Skeletal muscle tissue (tissue), 4 donors: Measurements from ENCODE around the gene EIF1AD. TPM values are rescaled to one million over a fixed set of nuclear protein-coding genes. Genes with fewer than 3 reads are reported as not detected.
"Not testable (repeated sequence)": the region's sequence is repeated elsewhere in the genome, so short reads cannot be mapped to it uniquely, and the experiment has no call there.

Source experiments
- H3K27ac ChIP-seq: one replicate; pipeline ENCODE4 v1.7.0; 2013; ENCODE audit warnings: mild to moderate bottlenecking, low read depth, low read length, inconsistent platforms
- H3K27me3 ChIP-seq, 3 donors: one replicate each; pipeline ENCODE4 v1.7.0; 2013; ENCODE audit warnings: low read length in 3 of 3; ENCODE audit not compliant: control insufficient read depth in 3 of 3, insufficient read depth in 3 of 3
- H3K36me3 ChIP-seq, 3 donors: one replicate each; pipeline ENCODE4 v1.7.0; 2013; ENCODE audit warnings: low read length in 3 of 3; ENCODE audit not compliant: control insufficient read depth in 3 of 3, insufficient read depth in 3 of 3
- H3K4me1 ChIP-seq, 3 donors: one replicate each; pipeline ENCODE4 v1.7.0; 2013; ENCODE audit warnings: low read length in 3 of 3, mild to moderate bottlenecking in 3 of 3; ENCODE audit not compliant: control insufficient read depth in 3 of 3, insufficient read depth in 3 of 3
- H3K4me3 ChIP-seq, 3 donors: one replicate each; pipeline ENCODE4 v1.7.0; 2013; ENCODE audit warnings: low read length in 3 of 3
- H3K9ac ChIP-seq, 3 donors: one replicate each; pipeline ENCODE4 v1.7.0; 2013; ENCODE audit warnings: low read length in 3 of 3, mild to moderate bottlenecking in 3 of 3, moderate library complexity in 2 of 3, low read depth in 1 of 3
- H3K9me3 ChIP-seq, 3 donors: one replicate each; pipeline ENCODE4 v1.7.0; 2013; ENCODE audit warnings: low read length in 3 of 3; ENCODE audit not compliant: control insufficient read depth in 3 of 3
- total RNA-seq: library from RNA; depleted of rRNA; stranded (reverse); fragments of >200 nt; gene quantifications from one replicate; pipeline ENCODE4 v1.2.3, GENCODE V29; 2014
- donor health status: Osteomylitis.

Gene EIF1AD
- total RNA-seq, 1 donor from 2014 or later = 20.9 TPM

DNA sequence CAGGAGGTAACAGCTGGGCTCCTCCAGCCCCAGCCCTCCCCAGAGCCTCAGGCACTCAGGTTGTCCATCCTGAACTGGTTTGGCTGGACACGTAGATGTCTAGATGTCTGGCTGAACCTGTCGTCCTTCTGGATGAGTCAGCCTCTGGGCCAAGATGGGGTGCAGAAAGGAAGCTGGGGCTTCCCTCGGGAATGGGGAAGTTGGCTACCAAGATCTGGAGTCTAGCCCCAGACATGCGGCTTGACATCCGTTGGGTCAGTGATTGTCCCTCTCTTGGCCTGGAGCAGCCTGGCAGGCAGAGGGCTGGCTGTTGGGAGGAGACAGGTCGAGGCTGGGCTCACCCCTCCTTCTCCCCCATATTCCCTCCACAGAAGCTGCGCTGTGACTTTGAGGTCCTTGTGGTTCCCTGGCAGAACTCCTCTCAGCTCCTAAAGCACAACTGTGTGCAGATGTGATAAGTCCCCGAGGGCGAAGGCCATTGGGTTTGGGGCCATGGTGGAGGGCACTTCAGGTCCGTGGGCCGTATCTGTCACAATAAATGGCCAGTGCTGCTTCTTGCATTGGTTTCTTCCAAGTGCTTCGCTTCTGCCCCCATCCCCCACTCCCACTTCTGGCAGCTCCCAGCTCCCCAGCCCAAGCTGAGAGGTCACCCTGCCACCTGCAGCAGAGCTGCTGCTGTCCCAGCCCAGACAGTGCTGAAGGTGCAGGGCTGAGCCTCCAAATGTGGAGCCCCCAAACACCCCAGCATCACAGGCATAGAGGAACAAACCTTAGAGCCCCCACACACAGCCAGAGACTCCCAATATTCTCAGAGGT is 11.2 kb upstream of the EIF1AD start:
- H3K9me3 ChIP-seq = no peaks in the 10 kb centered on the region
- peaks cover 18 to 27% (median 26%) of the 10 kb centered on the region in 3 donors for H3K27me3 ChIP-seq
- H3K4me3 ChIP-seq = no peak overlapping the region
- no peak overlapping the region for H3K9ac ChIP-seq
- H3K27ac ChIP-seq = no peak overlapping the region
- H3K4me1 ChIP-seq = peaks cover 14 to 27% (median 19%) of the 10 kb centered on the region in 3 donors
- H3K36me3 ChIP-seq = no peaks in the 10 kb centered on the region

DNA sequence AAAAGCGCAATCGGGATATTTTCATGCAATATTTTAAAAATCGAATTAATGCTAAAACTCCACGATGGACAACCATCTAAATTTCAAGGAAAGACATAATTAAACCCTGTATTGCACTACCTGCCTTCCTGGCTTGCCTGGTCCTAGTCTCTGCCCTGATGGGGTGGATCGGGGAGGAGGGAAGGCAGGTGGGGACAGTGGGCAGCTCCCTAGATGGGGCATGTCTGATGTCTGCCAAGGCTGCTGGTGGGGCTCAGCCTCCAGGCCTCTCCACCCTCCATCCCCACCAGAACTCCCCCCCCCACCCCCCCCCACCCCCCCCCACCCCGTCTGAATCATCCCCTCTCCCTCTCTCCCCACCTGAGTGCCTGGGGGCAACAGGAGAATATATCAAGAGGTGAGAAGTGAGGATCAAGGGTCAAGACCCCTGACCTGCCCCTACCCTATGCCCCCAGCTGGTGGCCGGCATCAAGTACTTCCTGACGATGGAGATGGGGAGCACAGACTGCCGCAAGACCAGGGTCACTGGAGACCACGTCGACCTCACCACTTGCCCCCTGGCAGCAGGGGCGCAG is 10.5 kb upstream of the EIF1AD start:
- H3K36me3 ChIP-seq = no peaks in the 10 kb centered on the region
- no peaks in the 10 kb centered on the region for H3K9me3 ChIP-seq
- H3K4me3 ChIP-seq = no peak overlapping the region
- H3K27me3 ChIP-seq = peaks cover 18 to 27% (median 26%) of the 10 kb centered on the region in 3 donors
- H3K27ac ChIP-seq = no peak overlapping the region
- peaks cover 14 to 32% (median 25%) of the 10 kb centered on the region in 3 donors for H3K4me1 ChIP-seq
- H3K9ac ChIP-seq = no peak overlapping the region

DNA sequence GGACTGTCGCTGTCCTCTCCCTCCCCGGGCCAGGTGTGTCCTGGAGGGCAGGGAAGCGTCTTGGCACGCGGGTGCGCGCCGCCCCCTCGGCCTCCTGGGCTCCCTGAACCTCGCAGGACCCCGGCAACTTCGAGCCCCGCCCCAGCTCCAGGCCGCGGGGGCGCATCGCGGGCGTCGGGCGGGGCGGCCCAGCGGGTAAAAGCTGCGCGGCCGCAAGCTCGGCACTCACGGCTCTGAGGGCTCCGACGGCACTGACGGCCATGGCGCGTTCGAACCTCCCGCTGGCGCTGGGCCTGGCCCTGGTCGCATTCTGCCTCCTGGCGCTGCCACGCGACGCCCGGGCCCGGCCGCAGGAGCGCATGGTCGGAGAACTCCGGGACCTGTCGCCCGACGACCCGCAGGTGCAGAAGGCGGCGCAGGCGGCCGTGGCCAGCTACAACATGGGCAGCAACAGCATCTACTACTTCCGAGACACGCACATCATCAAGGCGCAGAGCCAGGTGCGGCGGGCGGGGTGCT is 9.9 kb upstream of the EIF1AD start, which contains the start of gene CST6:
TSS of gene CST6 (plus strand) at position 224 of the 519 bp plus-strand sequence. CDS start at position 261, 37 bp downstream.
- Histone ChIP-seq H3K27me3 (peaks cover 18 to 27% (median 26%) of the 10 kb centered on the region in 3 donors), H3K27ac (no peak within 1 kb of the TSS), H3K4me1 (peaks cover 18 to 38% (median 31%) of the 10 kb centered on the region in 3 donors), H3K9ac (peak within 1 kb of the TSS in 1 of 3 donors; percentile 33), H3K9me3 (no peaks in the 10 kb centered on the region), H3K36me3 (no peaks in the 10 kb centered on the region), H3K4me3 (peak within 1 kb of the TSS in 1 of 3 donors; percentile 22)

DNA sequence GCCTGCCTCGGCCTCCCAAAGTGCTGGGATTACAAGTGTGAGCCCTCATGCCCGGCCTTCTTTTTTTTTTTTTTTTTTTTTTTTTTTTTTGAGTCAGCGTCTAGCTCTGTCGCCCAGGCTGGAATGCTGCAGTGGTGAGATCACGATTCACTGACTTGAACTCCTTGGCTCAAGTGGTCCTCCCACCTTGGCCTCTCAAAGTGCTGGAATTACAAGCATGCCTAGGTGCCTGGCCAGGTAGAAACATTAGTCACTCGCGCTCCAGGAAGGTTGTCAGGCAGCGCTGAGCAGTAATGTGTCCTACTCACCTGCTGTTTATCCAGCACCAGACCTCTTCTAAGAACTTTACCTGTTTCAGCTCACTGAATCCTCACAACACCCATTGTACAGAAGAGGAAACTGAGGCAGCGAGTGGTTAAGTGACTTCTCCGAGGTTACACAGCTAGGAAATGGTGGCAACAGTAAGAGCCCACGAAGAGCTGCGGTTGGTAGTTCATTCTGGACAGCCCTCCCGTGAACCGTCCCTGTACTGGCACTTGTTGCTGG is 9.4 kb upstream of the EIF1AD start:
- Histone ChIP-seq H3K27me3 (peaks cover 18 to 27% (median 26%) of the 10 kb centered on the region in 3 donors), H3K9ac (peak overlapping the region in 1 of 3 donors; percentile 33), H3K4me1 (peaks cover 18 to 40% (median 34%) of the 10 kb centered on the region in 3 donors), H3K4me3 (no peak overlapping the region), H3K36me3 (peaks cover 0 to 4% (median 0%) of the 10 kb centered on the region in 3 donors), H3K9me3 (no peaks in the 10 kb centered on the region), H3K27ac (no peak overlapping the region)

DNA sequence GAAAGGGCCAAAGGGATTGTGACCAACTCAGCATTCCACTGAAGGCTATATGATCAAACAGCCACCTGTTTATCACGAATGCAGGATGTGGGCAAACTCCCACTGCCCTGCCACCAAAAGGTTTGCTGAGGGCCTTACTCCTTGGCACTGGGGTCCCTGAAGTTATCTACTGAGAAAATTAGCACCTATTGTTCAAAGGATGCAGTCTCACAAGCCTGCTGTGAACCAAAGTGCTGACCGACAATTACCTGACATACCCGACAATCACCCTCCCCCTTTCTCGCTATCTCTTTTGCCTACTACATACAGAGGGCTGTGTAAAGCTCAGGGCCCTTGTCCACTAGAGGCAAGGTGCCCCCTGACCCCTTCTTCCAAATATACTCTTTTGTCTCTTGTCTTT is 8.1 kb upstream of the EIF1AD start:
- not testable (repeated sequence) for H3K27ac ChIP-seq
- H3K4me1 ChIP-seq = peaks cover 10 to 29% (median 24%) of the 10 kb centered on the region in 3 donors
- peaks cover 18 to 27% (median 26%) of the 10 kb centered on the region in 3 donors for H3K27me3 ChIP-seq

DNA sequence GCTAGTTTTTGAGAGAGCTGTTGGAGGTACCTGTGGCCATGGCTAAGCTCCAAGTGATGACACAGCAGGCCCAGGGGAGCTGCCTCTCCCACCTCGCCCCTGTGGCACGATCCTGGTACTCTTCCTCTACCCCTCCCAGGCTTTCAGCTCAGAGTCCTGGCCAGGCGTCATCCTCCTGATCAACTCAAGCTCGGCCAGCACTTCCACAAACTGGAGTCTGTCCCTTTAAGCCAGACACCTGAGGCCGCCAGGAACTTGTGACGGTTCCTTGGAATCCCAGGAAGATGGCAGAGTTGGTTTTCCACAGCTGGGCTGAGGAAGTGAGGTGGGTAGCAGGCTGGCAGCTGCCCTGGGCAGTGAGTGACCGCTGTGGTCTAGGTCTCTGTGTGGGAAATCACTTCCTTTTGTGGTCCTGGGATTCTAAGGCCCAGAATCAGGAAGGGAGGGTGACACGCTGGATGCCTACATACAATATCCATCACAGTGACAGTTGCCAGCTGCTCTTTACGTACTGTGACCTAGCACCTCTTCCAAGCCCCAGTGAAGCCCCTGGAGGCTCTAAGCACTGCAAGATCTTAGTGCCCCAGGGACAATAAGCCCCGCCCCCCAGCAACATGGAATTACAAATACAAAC is 6.6 kb upstream of the EIF1AD start:
- H3K9ac ChIP-seq = no peak overlapping the region
- peaks cover 14 to 37% (median 29%) of the 10 kb centered on the region in 3 donors for H3K4me1 ChIP-seq
- H3K4me3 ChIP-seq = no peak overlapping the region
- no peaks in the 10 kb centered on the region for H3K9me3 ChIP-seq
- no peak overlapping the region for H3K27ac ChIP-seq
- peaks cover 14 to 23% (median 14%) of the 10 kb centered on the region in 3 donors for H3K36me3 ChIP-seq
- H3K27me3 ChIP-seq = peaks cover 18 to 23% (median 22%) of the 10 kb centered on the region in 3 donors

More for the DNA sequence above, 8.1 kb upstream of the EIF1AD start:
- not testable (repeated sequence) for H3K4me3 ChIP-seq, H3K9ac ChIP-seq, H3K9me3 ChIP-seq
- H3K36me3 ChIP-seq = peaks cover 3 to 11% (median 4%) of the 10 kb centered on the region in 3 donors

DNA sequence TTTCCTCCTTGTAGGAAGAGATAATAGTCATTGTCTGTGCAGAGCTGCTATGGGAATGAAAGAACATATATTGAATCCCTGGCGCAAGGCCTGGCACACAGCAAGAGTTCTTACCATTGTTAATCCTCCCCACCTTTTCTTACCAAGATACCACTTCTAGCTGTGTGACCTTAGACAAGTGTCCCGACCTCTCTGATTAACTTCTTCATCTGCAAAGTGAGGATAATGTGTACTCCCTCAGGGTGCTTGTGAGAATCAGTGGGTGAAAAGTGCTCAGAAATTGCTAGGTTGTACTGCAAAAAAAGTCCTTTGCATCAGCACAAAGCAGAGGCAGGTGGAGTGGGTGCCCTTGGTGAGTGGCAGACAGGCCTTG is 6.1 kb upstream of the EIF1AD start:
- Histone ChIP-seq H3K9ac (peak overlapping the region in 1 of 3 donors; percentile 33), H3K4me1 (peaks cover 19 to 42% (median 34%) of the 10 kb centered on the region in 3 donors), H3K36me3 (peaks cover 14 to 27% (median 14%) of the 10 kb centered on the region in 3 donors), H3K27me3 (peaks cover 13 to 18% (median 17%) of the 10 kb centered on the region in 3 donors), H3K9me3 (no peaks in the 10 kb centered on the region), H3K4me3 (no peak overlapping the region), H3K27ac (no peak overlapping the region)

DNA sequence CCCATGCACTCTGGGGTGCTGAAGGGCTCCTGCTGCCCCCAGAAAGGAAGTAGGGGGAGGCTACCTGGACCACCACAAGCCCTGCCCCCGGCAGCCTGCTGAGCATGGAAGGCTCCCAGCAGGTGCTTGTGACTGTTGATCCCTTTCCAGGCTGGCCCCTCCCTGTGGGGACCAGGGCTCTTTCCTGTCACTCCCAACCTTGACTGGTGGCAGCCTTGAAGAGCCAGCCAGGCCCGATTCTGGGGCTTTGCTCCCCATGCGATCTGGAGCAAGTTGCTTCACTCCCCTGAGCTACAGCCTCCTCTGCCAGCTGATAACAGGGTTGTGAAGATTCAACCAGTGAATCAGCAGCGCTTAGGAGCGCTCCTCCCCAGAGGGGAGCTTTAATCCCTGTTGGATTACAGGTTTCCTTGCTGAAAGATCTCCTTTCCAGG is 5.3 kb upstream of the EIF1AD start:
- Histone ChIP-seq H3K9ac (peak overlapping the region; percentile 8 to 57 (median 38)), H3K36me3 (peaks cover 14 to 27% (median 14%) of the 10 kb centered on the region in 3 donors), H3K27me3 (peaks cover 9 to 11% (median 10%) of the 10 kb centered on the region in 3 donors), H3K4me1 (peaks cover 22 to 47% (median 39%) of the 10 kb centered on the region in 3 donors), H3K9me3 (no peaks in the 10 kb centered on the region), H3K27ac (no peak overlapping the region), H3K4me3 (no peak overlapping the region)

DNA sequence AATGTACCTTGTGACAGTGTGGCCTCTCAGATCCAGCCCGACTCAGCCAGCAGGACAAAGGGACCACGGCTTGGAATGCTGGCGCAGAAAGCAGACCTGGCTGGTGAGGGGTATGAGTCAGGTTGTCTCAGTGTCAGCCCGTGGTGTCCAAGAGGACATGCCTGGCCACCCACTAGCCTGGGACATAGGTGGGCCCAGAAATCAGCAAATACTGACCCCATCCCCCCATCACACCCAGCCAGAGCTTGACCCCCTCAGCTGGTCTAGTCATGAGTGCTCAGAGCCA is 4.9 kb upstream of the EIF1AD start:
- no peak overlapping the region for H3K27ac ChIP-seq
- H3K36me3 ChIP-seq = peaks cover 14 to 28% (median 14%) of the 10 kb centered on the region in 3 donors

More for the DNA sequence above, 4.9 kb upstream of the EIF1AD start:
- H3K27me3 ChIP-seq = peaks cover 6 to 7% (median 6%) of the 10 kb centered on the region in 3 donors
- no peaks in the 10 kb centered on the region for H3K9me3 ChIP-seq
- H3K4me3 ChIP-seq = no peak overlapping the region
- peak overlapping the region; percentile 8 to 57 (median 38) for H3K9ac ChIP-seq
- peaks cover 22 to 44% (median 39%) of the 10 kb centered on the region in 3 donors for H3K4me1 ChIP-seq
